GM18861 (cell line): ENCODE data around the gene NDUFB10.

Experiments used
- ATAC-seq: cut with Tn5 transposase; IDR thresholded peaks from one replicate; pipeline ENCODE4 v1.9.1; 2021; ENCODE audit not compliant: unreplicated experiment

The NDUFB10 gene

GRCh38 chr16:1982991-1983543, 23.7 kb downstream of the NDUFB10 start:
- no peak for ATAC-seq

DNA sequence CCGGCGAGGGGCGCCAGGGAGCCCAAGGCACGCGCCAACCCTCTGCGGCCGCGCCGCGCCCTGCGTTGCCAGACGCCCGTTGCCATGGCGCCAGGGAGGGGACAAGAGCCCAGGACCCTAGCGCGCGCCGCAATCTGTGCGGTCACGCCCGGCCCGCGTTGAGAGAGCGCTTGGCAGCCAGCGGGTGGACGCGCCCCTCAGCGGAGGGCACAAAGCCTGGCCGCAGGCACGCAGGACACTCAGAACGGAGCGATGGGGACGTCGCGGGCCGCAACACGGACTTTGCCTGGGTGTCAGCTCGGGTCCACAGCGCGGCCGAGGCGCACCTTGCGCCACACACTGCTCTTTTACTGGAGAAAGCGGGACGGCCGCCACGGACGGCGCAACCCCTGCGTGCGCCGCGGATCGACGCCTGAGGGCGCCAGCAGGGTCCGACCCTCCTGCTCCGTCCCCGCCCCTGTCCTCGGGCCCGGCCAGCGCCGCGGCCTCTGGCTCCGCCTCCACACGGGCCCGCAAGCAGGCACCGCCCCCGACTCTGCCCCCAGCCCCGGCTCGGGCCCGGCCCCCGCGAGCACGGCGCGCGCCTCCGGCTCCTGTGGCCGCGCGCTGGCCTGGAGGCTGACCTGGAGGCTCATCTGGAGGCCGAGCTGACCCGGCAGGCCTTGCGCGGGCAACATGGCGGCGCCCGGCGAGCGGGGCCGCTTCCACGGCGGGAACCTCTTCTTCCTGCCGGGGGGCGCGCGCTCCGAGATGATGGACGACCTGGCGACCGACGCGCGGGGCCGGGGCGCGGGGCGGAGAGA, 24.4 kb downstream of the NDUFB10 start, which contains the start of gene GFER:
Gene GFER, plus strand, starts transcription at position 650 of the 803 bp plus-strand sequence. Its CDS starts 26 bp downstream, at position 676.
- ATAC-seq = peak; percentile 65

DNA sequence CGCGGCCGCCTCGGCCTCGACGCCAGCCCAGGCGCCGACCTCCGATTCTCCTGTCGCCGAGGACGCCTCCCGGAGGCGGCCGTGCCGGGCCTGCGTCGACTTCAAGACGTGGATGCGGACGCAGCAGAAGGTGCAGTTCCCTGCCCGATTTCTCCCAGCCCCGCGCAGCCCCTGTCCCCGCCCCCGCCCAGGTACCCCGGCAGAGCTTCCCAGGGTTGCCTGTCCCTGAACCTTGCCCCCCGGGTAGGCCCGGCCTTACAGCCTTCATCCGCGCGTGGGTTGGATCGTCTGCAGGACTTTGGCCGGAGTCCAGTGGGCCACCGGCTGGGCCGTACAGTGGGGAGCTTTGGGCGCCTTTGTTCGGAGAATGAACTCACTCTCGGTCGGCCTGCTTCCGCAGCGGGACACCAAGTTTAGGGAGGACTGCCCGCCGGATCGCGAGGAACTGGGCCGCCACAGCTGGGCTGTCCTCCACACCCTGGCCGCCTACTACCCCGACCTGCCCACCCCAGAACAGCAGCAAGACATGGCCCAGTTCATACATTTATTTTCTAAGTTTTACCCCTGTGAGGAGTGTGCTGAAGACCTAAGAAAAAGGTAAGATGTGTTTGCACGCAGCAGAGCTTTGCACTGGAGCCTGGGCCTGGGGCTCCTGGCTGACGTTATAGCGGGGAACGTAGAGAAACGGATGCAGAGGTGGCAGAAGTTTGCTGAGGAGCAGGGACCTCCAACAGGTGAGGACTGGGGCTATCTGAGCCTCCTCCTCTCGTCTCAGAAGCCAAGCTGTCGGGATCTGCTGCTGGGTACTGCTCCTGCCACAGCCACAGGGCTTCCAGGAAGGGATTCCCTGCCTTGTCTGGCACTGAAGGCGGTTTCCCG, 25.2 kb downstream of the NDUFB10 start:
- ATAC-seq = no peak

DNA sequence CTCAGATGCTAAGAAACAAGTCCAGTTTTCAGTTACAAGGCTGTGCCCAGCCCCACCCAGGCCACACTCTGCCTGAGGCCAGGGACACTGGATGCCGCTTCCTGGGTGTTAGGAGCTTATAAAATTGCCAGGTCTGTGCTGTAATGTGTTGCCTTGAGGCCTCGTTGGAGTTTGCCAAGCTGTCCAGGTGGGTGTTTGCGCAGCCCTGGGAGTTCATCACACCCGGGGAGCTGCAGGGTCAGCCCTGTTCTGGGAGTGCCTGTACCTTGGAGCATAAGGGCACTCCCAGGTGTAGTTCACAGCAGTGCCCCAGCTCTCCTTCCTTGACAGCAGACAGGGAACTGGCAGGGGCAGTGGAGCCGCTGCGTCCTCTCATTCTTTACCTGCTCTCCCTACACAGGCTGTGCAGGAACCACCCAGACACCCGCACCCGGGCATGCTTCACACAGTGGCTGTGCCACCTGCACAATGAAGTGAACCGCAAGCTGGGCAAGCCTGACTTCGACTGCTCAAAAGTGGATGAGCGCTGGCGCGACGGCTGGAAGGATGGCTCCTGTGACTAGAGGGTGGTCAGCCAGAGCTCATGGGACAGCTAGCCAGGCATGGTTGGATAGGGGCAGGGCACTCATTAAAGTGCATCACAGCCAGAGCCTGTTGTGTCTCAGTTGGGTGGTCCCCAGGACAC, 26.3 kb downstream of the NDUFB10 start:
- no peak for ATAC-seq

DNA sequence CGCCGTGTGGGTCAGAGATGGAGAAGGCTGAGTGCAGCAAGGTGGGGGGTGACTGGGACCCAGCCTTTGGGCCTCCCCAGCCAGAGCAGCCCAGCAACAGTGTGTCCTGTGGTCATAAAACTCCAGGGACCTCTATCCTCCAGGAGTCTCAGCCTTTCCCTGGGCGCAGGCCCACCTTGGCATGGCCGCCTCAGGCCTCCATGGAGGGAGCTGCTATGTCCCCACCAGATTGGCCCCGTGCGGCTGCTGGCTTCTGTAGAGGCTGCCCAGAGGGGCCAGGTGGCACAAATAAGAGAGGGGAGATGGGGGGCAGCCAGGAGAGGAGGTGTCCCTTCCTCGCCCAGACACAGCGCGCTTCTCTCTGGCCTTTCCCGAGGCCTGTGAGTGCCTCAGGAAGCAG, 27.9 kb downstream of the NDUFB10 start:
- ATAC-seq = no peak

GRCh38 chr16:1989209-1990100, 30.1 kb downstream of the NDUFB10 start, which contains the start of gene SYNGR3:
Gene SYNGR3, plus strand, starts transcription at chr16:1989970. Its CDS starts 133 bp downstream, at chr16:1990103.
- no peak for ATAC-seq

DNA sequence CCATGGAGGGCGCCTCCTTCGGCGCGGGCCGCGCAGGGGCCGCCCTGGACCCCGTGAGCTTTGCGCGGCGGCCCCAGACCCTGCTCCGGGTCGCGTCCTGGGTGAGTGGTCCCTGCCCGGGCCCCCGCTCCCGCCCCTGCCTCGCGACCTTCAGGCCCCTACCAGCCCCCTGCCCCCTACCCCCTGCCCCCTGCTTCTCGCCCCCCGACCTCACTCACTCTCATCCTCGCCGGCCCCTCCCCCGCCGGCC, 30.7 kb downstream of the NDUFB10 start:
- no peak for ATAC-seq

- ATAC-seq = no peak
Observed at GRCh38 chr16:1990351-1991134, 31.2 kb downstream of the NDUFB10 start.

GRCh38 chr16:1991135-1991551, 31.8 kb downstream of the NDUFB10 start:
- ATAC-seq = no peak

- no peak for ATAC-seq
Observed at GRCh38 chr16:1991588-1991947, 32.2 kb downstream of the NDUFB10 start.

GRCh38 chr16:1991948-1992703, 32.8 kb downstream of the NDUFB10 start:
- ATAC-seq = no peak

GRCh38 chr16:1992704-1993317, 33.5 kb downstream of the NDUFB10 start:
- no peak for ATAC-seq

- ATAC-seq = no peak
Observed at GRCh38 chr16:1993731-1994131, 34.4 kb downstream of the NDUFB10 start.

DNA sequence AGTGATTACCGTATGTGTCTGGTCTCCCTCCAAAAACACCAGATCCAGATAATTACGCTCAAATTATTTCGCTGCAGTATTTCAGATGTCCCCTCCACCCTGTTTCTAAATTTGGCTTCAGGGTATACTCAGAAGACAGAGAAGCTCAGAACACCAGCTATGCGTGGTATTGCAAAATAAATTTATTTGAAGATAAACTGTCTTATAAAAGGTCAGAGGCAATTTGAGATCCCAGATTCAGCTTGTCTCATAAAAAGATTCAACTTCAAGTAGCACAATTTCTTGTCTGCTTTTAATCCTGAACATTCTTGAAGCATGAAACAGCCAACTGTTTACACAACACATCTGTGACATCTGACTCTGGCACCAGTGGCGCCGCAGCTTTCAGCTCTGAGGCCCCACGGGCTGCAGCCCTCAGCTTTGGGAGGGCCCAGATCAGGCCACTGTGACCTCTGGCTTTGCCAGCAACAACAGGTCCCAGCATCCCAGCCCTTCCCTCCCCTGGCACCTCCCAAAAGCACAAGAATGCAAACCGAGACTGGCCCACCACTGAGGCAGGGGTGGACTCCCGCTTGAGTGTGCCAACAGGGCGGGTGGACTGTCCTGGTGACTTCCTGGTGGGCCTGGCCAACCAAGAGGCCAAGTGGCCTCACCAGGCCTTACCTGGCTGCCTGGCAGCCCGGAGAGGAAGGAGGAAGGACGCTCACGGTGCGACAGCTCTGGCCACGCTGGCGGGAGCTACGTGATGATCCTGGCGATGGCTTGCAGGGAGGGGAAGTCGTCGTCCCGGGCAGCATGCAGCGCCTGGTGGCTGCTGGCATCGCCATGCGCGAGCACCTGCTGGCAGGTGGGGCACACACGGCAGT, 38.4 kb downstream of the NDUFB10 start:
- no peak for ATAC-seq

GRCh38 chr16:1998360-1998835, 39.1 kb downstream of the NDUFB10 start:
- ATAC-seq = no peak

GRCh38 chr16:1998852-1999801, 39.8 kb downstream of the NDUFB10 start:
- no peak for ATAC-seq
